HepG2 (cell line): ENCODE data around the gene AGBL2. TPM values are rescaled to one million over a fixed set of nuclear protein-coding genes. Genes with fewer than 3 reads are reported as not detected.

Experiments
- CERS6 ChIP-seq: sonication (generic); formaldehyde crosslinking; IDR thresholded peaks from 2 replicates; pipeline ENCODE4 v1.5.0; 2020; ENCODE audit warnings: missing genetic modification reagents
- E2F5 ChIP-seq: sonication (generic); formaldehyde crosslinking; conservative IDR thresholded peaks from 2 replicates; pipeline ENCODE4 v1.4.0; 2020; ENCODE audit warnings: missing genetic modification reagents
- GATA4 ChIP-seq: sonication (generic); IDR thresholded peaks from 2 replicates; pipeline ENCODE4 v1.6.1; 2016; ENCODE audit warnings: antibody characterized with exemption, low read depth, borderline replicate concordance
- HOXA9 ChIP-seq: sonication (generic); formaldehyde crosslinking; IDR thresholded peaks from 2 replicates; pipeline ENCODE4 v1.8.1; 2022; ENCODE audit warnings: missing genetic modification reagents, mild to moderate bottlenecking, moderate library complexity, borderline replicate concordance
- KAT7 ChIP-seq: IDR thresholded peaks from 2 replicates; pipeline ENCODE4 v1.6.1; 2018; ENCODE audit warnings: borderline replicate concordance, missing compliant biosample characterization
- MIER2 ChIP-seq: IDR thresholded peaks from 2 replicates; pipeline ENCODE4 v1.6.1; 2016; ENCODE audit warnings: missing biosample characterization, missing genetic modification reagents
- PLSCR1 ChIP-seq: sonication (generic); formaldehyde crosslinking; IDR thresholded peaks from 2 replicates; pipeline ENCODE4 v1.5.0; 2020; ENCODE audit warnings: missing genetic modification reagents, mild to moderate bottlenecking, borderline replicate concordance
- ZNF207 ChIP-seq: fragments of 450-650 bp; IDR thresholded peaks from 2 replicates; pipeline ENCODE4 v1.6.1; 2016; ENCODE audit warnings: antibody characterized with exemption, borderline replicate concordance
- ZNF230 ChIP-seq: sonication (generic); formaldehyde crosslinking; IDR thresholded peaks from 2 replicates; pipeline ENCODE4 v1.4.0; 2020; ENCODE audit warnings: mild to moderate bottlenecking, missing genetic modification reagents
- ZNF317 ChIP-seq: sonication (generic); formaldehyde crosslinking; IDR thresholded peaks from 2 replicates; pipeline ENCODE4 v1.5.0; 2020; ENCODE audit warnings: mild to moderate bottlenecking, missing genetic modification reagents
- ZNF512 ChIP-seq: sonication (generic); formaldehyde crosslinking; IDR thresholded peaks from 2 replicates; pipeline ENCODE4 v1.4.0; 2020; ENCODE audit warnings: mild to moderate bottlenecking, missing genetic modification reagents
- ZNF546 ChIP-seq: sonication (generic); formaldehyde crosslinking; conservative IDR thresholded peaks from 2 replicates; pipeline ENCODE4 v1.8.1; 2023; ENCODE audit warnings: mild to moderate bottlenecking, missing genetic modification reagents
- ZNF567 ChIP-seq: sonication (generic); formaldehyde crosslinking; IDR thresholded peaks from 2 replicates; pipeline ENCODE4 v1.8.1; 2023; ENCODE audit warnings: mild to moderate bottlenecking, missing genetic modification reagents, borderline replicate concordance
- ZNF605 ChIP-seq: sonication (generic); formaldehyde crosslinking; IDR thresholded peaks from 2 replicates; pipeline ENCODE4 v1.8.0; 2022; ENCODE audit warnings: mild to moderate bottlenecking, missing genetic modification reagents
- ZNF780A ChIP-seq: sonication (generic); formaldehyde crosslinking; IDR thresholded peaks from 2 replicates; pipeline ENCODE4 v1.8.0; 2022; ENCODE audit warnings: mild to moderate bottlenecking, missing genetic modification reagents, moderate library complexity
- ZNF792 ChIP-seq: IDR thresholded peaks from 2 replicates; pipeline ENCODE4 v1.6.1; 2016
- polyA plus RNA-seq, 8 experiments: library from polyadenylated mRNA; depleted of rRNA in 3 of 8; stranded (reverse) in 7 of 8; unstranded in 1 of 8; fragments of >200 nt; fragmentation: Illumina TruSeq in 4 of 8; extraction: Trizol in 4 of 8; gene quantifications; 2 replicates each; pipeline versions ENCODE4 v1.2.1 to v1.2.3, GENCODE V29; 2011 to 2016; ENCODE audit warnings: low read depth in 4 of 8, missing spikeins in 1 of 8, mixed read lengths in 1 of 8; ENCODE audit not compliant: insufficient read depth in 1 of 8
- total RNA-seq, 5 experiments: library from RNA; depleted of rRNA; stranded (reverse); fragments of >200 nt; fragmentation: Illumina TruSeq; extraction: Trizol; gene quantifications; 2 replicates each; pipeline ENCODE4 v1.2.3, GENCODE V29; 2016; ENCODE audit warnings: low read depth in 1 of 5

Gene AGBL2
- total and polyA plus RNA-seq, 2 of the 13 experiments (the other 11 are each of a cell fraction or from before 2014, with no cell fraction given), result 1.6 to 5.7 TPM

- no peak for TF ChIP-seq PLSCR1 (CRISPR knock-in tag)
- TF ChIP-seq ZNF512 (CRISPR knock-in tag), result no peak
- peak; percentile 95 for TF ChIP-seq ZNF605 (CRISPR knock-in tag)
- peak; percentile 91; the same call in 1 of the 2 replicates for TF ChIP-seq KAT7 (CRISPR knock-in tag)
- TF ChIP-seq ZNF207, result no peak
- peak; percentile 48 for TF ChIP-seq GATA4
- 0 out of 2 replicates have a peak, but pooled peaks have one; percentile 66 for TF ChIP-seq ZNF546
- peak; percentile 79 for TF ChIP-seq ZNF230
- TF ChIP-seq ZNF792 (CRISPR knock-in tag), result no peak
- TF ChIP-seq ZNF567 (CRISPR knock-in tag), result peak; percentile 44; the same call in 1 of the 2 replicates
- no peak for TF ChIP-seq ZNF780A (CRISPR knock-in tag)
- TF ChIP-seq MIER2 (CRISPR knock-in tag), result peak; percentile 27; the same call in 1 of the 2 replicates
- TF ChIP-seq E2F5 (CRISPR knock-in tag), result 0 out of 2 replicates have a peak, but pooled peaks have one; percentile 21
- peak; percentile 80; the same call in 1 of the 2 replicates for TF ChIP-seq ZNF317 (CRISPR knock-in tag)
- no peak for TF ChIP-seq HOXA9
- no peak for TF ChIP-seq CERS6 (CRISPR knock-in tag)
Observed at GRCh38 chr11:47642099-47642855, 72.9 kb downstream of the AGBL2 start, which contains the start of gene MTCH2 (continued).
